ENCODE data around the gene SCNN1B. TPM values are rescaled to one million over a fixed set of nuclear protein-coding genes. Genes with fewer than 3 reads are reported as not detected.
A peak's percentile ranks its signal among the peaks of the same experiment; 100 is the strongest.
"Not testable (repeated sequence)": the region's sequence is repeated elsewhere in the genome, so short reads cannot be mapped to it uniquely, and the experiment has no call there.

SCNN1B gene
- total RNA-seq, 3 donors from 2014 or later (not counting 1 experiment from before 2014, with no cell fraction given): not detected

GRCh38 chr16:23362460-23363317, 60.6 kb downstream of the SCNN1B start:
- Histone ChIP-seq H3K4me1 (ENCODE audit: control insufficient read depth, insufficient read depth, low read length) (peaks cover 4% of the 10 kb centered on the region), H3K4me3 (ENCODE audit: low read length) (no peak overlapping the region), H3K27ac (ENCODE audit: low read length) (no peak overlapping the region), H3K36me3 (ENCODE audit: control insufficient read depth, insufficient read depth, low read length) (no peaks in the 10 kb centered on the region), H3K9me3 (ENCODE audit: control insufficient read depth, insufficient read depth, low read length) (no peaks in the 10 kb centered on the region), H3K27me3 (ENCODE audit: control insufficient read depth, insufficient read depth, low read length) (no peaks in the 10 kb centered on the region)
- no peak overlapping the region for H3K4me3 Mint-ChIP-seq
- 89% methylated on average over 11 of the region's 11 CpGs for WGBS (ENCODE audit: insufficient coverage)
- H3K36me3 Mint-ChIP-seq: no peaks in the 10 kb centered on the region
- DNase-seq (no peak), ATAC-seq (no peak)
- intact Hi-C loops (cut with micrococcal nuclease): no loop called here
- H3K27ac Mint-ChIP-seq: no peak overlapping the region
- H3K9me3 Mint-ChIP-seq: no peaks in the 10 kb centered on the region
- no peaks in the 10 kb centered on the region for H3K4me1 Mint-ChIP-seq
- no peak for TF ChIP-seq CTCF (IDR thresholded peaks at IDR 0.05)
- H3K27me3 Mint-ChIP-seq (ENCODE audit: low read depth in 2 of 2): peaks cover 0 to 4% of the 10 kb centered on the region in 2 donors

GRCh38 chr16:23365602-23366240, 63.6 kb downstream of the SCNN1B start:
- no peak overlapping the region for H3K4me3 ChIP-seq (ENCODE audit: low read length)
- peaks cover 4% of the 10 kb centered on the region for H3K4me1 ChIP-seq (ENCODE audit: control insufficient read depth, insufficient read depth, low read length)
- peaks cover 0 to 7% of the 10 kb centered on the region in 2 donors for H3K27me3 Mint-ChIP-seq (ENCODE audit: low read depth in 2 of 2)
- no peaks in the 10 kb centered on the region for H3K9me3 ChIP-seq (ENCODE audit: control insufficient read depth, insufficient read depth, low read length)
- no peak overlapping the region for H3K27ac ChIP-seq (ENCODE audit: low read length)
- TF ChIP-seq CTCF (IDR thresholded peaks at IDR 0.05): no peak
- no peaks in the 10 kb centered on the region for H3K36me3 Mint-ChIP-seq
- no peaks in the 10 kb centered on the region for H3K9me3 Mint-ChIP-seq
- H3K36me3 ChIP-seq (ENCODE audit: control insufficient read depth, insufficient read depth, low read length): no peaks in the 10 kb centered on the region
- WGBS (ENCODE audit: insufficient coverage): 14% methylated on average over 5 of the region's 5 CpGs
- intact Hi-C loops (cut with micrococcal nuclease): no loop called here
- ATAC-seq: peak in 1 of 3 donors; percentile 18
- H3K4me3 Mint-ChIP-seq: no peak overlapping the region
- no peak overlapping the region for H3K27ac Mint-ChIP-seq
- no peak for DNase-seq
- no peaks in the 10 kb centered on the region for H3K27me3 ChIP-seq (ENCODE audit: control insufficient read depth, insufficient read depth, low read length)
- no peaks in the 10 kb centered on the region for H3K4me1 Mint-ChIP-seq

- H3K4me3 Mint-ChIP-seq; H3K9me3 Mint-ChIP-seq; intact Hi-C loops (cut with micrococcal nuclease); ATAC-seq; H3K9me3 ChIP-seq (ENCODE audit: control insufficient read depth, insufficient read depth, low read length); H3K4me3 ChIP-seq (ENCODE audit: low read length); DNase-seq; H3K4me1 Mint-ChIP-seq; H3K27me3 ChIP-seq (ENCODE audit: control insufficient read depth, insufficient read depth, low read length); H3K36me3 Mint-ChIP-seq; H3K27ac Mint-ChIP-seq; H3K36me3 ChIP-seq (ENCODE audit: control insufficient read depth, insufficient read depth, low read length); H3K27ac ChIP-seq (ENCODE audit: low read length); H3K4me1 ChIP-seq (ENCODE audit: control insufficient read depth, insufficient read depth, low read length); H3K27me3 Mint-ChIP-seq (ENCODE audit: low read depth in 2 of 2): not testable (repeated sequence)
- 85% methylated on average over 7 of the region's 7 CpGs for WGBS (ENCODE audit: insufficient coverage)
Observed at GRCh38 chr16:23366341-23366740, 64.2 kb downstream of the SCNN1B start.

- Histone ChIP-seq H3K27me3 (ENCODE audit: control insufficient read depth, insufficient read depth, low read length) (no peaks in the 10 kb centered on the region), H3K9me3 (ENCODE audit: control insufficient read depth, insufficient read depth, low read length) (no peaks in the 10 kb centered on the region), H3K27ac (ENCODE audit: low read length) (no peak overlapping the region), H3K36me3 (ENCODE audit: control insufficient read depth, insufficient read depth, low read length) (no peaks in the 10 kb centered on the region), H3K4me3 (ENCODE audit: low read length) (no peak overlapping the region), H3K4me1 (ENCODE audit: control insufficient read depth, insufficient read depth, low read length) (peaks cover 4% of the 10 kb centered on the region)
- intact Hi-C loops (cut with micrococcal nuclease): no loop called here
- no peak for DNase-seq
- H3K9me3 Mint-ChIP-seq: no peaks in the 10 kb centered on the region
- TF ChIP-seq CTCF (IDR thresholded peaks at IDR 0.05): no peak
- no peaks in the 10 kb centered on the region for H3K4me1 Mint-ChIP-seq
- 83% methylated on average over 10 of the region's 10 CpGs for WGBS (ENCODE audit: insufficient coverage)
- no peak overlapping the region for H3K27ac Mint-ChIP-seq
- H3K4me3 Mint-ChIP-seq: no peak overlapping the region
- ATAC-seq: no peak
- H3K36me3 Mint-ChIP-seq: no peaks in the 10 kb centered on the region
- H3K27me3 Mint-ChIP-seq (ENCODE audit: low read depth in 2 of 2): peaks cover 0 to 7% of the 10 kb centered on the region in 2 donors
Observed at GRCh38 chr16:23367564-23367963, 65.5 kb downstream of the SCNN1B start.
